ENCODE results near the gene PNPLA6. TPM values are rescaled to one million over a fixed set of nuclear protein-coding genes. Genes with fewer than 3 reads are reported as not detected.

Gene PNPLA6
- total RNA-seq, 1 experiment from 2014 or later: 60.1 TPM

- Mint-ChIP-seq H3K4me1 (ENCODE audit: low read depth, unreplicated experiment) (peaks cover 9% of the 10 kb centered on the region), H3K27me3 (ENCODE audit: unreplicated experiment) (no peaks in the 10 kb centered on the region), H3K4me3 (ENCODE audit: low read depth, unreplicated experiment) (no peak overlapping the region), H3K9me3 (ENCODE audit: low read depth, unreplicated experiment) (no peaks in the 10 kb centered on the region), H3K36me3 (ENCODE audit: insufficient read depth, unreplicated experiment) (peaks cover 31% of the 10 kb centered on the region), H3K27ac (ENCODE audit: unreplicated experiment) (no peak overlapping the region)
- no TSS peak for BruUV-seq (replicated peaks)
- CTCF ChIA-PET: no interaction called here
- TF ChIP-seq CTCF (IDR thresholded peaks at IDR 0.05; ENCODE audit: unreplicated experiment): no peak
- intact Hi-C loops (cut with micrococcal nuclease; ENCODE audit: unreplicated experiment): no loop called here
- DNase-seq: no peak
Observed at GRCh38 chr19:7524992-7525739, 10.4 kb upstream of the PNPLA6 start.

DNA sequence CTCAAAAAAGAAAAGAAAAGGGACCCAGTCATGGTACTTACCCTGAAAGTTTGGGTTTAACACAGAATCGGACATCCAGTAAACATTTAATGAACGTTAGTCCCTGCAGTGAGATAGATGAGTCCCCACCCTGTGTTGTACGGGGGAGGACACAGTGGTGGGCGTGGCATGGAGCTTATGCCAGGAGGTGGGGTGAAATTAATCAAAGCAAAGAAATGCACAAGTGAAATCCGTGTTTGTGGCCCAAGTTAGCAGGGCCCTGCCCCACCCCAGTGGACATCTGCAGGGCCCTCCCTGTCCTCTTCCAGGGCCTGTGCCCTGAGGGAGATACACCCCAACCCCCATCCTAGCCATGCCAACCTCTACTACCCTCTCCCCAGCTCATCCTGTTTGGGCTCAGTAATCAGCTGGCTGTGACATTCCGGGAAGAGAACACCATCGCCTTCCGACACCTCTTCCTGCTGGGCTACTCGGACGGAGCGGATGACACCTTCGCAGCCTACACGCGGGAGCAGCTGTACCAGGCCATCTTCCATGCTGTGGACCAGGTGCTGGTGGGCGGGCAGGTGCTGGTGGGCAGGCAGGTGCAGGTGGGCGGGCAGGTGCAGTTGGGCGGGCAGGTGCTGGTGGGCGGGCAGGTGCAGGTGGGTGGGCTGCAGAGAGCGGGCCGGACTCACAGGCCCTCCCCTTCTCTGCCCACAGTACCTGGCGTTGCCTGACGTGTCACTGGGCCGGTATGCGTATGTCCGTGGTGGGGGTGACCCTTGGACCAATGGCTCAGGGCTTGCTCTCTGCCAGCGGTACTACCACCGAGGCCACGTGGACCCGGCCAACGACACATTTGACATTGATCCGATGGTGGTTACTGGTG, 9.2 kb upstream of the PNPLA6 start:
- BruUV-seq (replicated peaks): no TSS peak
- H3K9me3 Mint-ChIP-seq (ENCODE audit: low read depth, unreplicated experiment): no peaks in the 10 kb centered on the region
- no peak for TF ChIP-seq CTCF (IDR thresholded peaks at IDR 0.05; ENCODE audit: unreplicated experiment)
- H3K4me3 Mint-ChIP-seq (ENCODE audit: low read depth, unreplicated experiment): no peak overlapping the region
- H3K36me3 Mint-ChIP-seq (ENCODE audit: insufficient read depth, unreplicated experiment): peaks cover 26% of the 10 kb centered on the region
- intact Hi-C loops (cut with micrococcal nuclease; ENCODE audit: unreplicated experiment): no loop called here
- H3K27me3 Mint-ChIP-seq (ENCODE audit: unreplicated experiment): no peaks in the 10 kb centered on the region
- peaks cover 9% of the 10 kb centered on the region for H3K4me1 Mint-ChIP-seq (ENCODE audit: low read depth, unreplicated experiment)
- DNase-seq: no peak
- CTCF ChIA-PET: no interaction called here
- no peak overlapping the region for H3K27ac Mint-ChIP-seq (ENCODE audit: unreplicated experiment)

GRCh38 chr19:7527516-7528191, 7.9 kb upstream of the PNPLA6 start:
- no peaks in the 10 kb centered on the region for H3K9me3 Mint-ChIP-seq (ENCODE audit: low read depth, unreplicated experiment)
- TF ChIP-seq CTCF (IDR thresholded peaks at IDR 0.05; ENCODE audit: unreplicated experiment): no peak
- H3K4me3 Mint-ChIP-seq (ENCODE audit: low read depth, unreplicated experiment): no peak overlapping the region
- no peaks in the 10 kb centered on the region for H3K4me1 Mint-ChIP-seq (ENCODE audit: low read depth, unreplicated experiment)
- H3K27ac Mint-ChIP-seq (ENCODE audit: unreplicated experiment): no peak overlapping the region
- BruUV-seq (replicated peaks): no TSS peak
- CTCF ChIA-PET: no interaction called here
- intact Hi-C loops (cut with micrococcal nuclease; ENCODE audit: unreplicated experiment): no loop called here
- H3K27me3 Mint-ChIP-seq (ENCODE audit: unreplicated experiment): no peaks in the 10 kb centered on the region
- H3K36me3 Mint-ChIP-seq (ENCODE audit: insufficient read depth, unreplicated experiment): peaks cover 14% of the 10 kb centered on the region
- DNase-seq: no peak

DNA sequence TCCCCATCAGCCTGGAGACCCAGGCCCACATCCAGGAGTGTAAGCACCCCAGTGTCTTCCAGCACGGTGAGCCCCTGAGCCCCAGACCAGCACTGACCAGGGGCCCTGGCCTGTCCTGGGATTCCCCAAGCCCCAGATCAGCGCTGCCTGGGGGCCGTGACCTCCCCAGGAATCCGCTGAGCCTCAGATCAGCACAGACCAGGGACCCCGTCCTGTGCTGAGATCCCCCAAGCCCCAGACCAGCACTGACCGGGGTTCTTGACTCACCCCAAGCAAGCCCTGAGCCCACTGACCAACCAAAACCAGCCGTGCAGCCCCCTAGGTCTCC, 7.4 kb upstream of the PNPLA6 start:
- CTCF ChIA-PET: no interaction called here
- TF ChIP-seq CTCF (IDR thresholded peaks at IDR 0.05; ENCODE audit: unreplicated experiment): no peak
- intact Hi-C loops (cut with micrococcal nuclease; ENCODE audit: unreplicated experiment): no loop called here
- Mint-ChIP-seq H3K4me3 (ENCODE audit: low read depth, unreplicated experiment) (no peak overlapping the region), H3K4me1 (ENCODE audit: low read depth, unreplicated experiment) (no peaks in the 10 kb centered on the region), H3K27me3 (ENCODE audit: unreplicated experiment) (no peaks in the 10 kb centered on the region), H3K9me3 (ENCODE audit: low read depth, unreplicated experiment) (no peaks in the 10 kb centered on the region), H3K36me3 (ENCODE audit: insufficient read depth, unreplicated experiment) (peaks cover 9% of the 10 kb centered on the region), H3K27ac (ENCODE audit: unreplicated experiment) (no peak overlapping the region)
- no TSS peak for BruUV-seq (replicated peaks)
- no peak for DNase-seq

Measured in Calu3 (cell line).